Choroid plexus epithelial cell (primary cell): ENCODE data around the gene RNF126.
"Not testable (repeated sequence)": the region's sequence is repeated elsewhere in the genome, so short reads cannot be mapped to it uniquely, and the experiment has no call there.

Experiments used
- DNase-seq: peaks from one replicate; pipeline ENCODE4 v3.0.0-alpha.2; 2010; ENCODE audit warnings: low read depth
- H3K4me3 ChIP-seq: 2 replicates; pipeline ENCODE4 v1.5.1; 2011; ENCODE audit warnings: low read depth, mild to moderate bottlenecking, control low read depth, low read length, moderate library complexity
- TF ChIP-seq, protein P1 (sequence below): conservative IDR thresholded peaks from 2 replicates; pipeline ENCODE4 v1.5.1; 2011; ENCODE audit warnings: low read depth, mild to moderate bottlenecking, control low read depth, inconsistent platforms, low read length, moderate library complexity

Gene RNF126

DNA sequence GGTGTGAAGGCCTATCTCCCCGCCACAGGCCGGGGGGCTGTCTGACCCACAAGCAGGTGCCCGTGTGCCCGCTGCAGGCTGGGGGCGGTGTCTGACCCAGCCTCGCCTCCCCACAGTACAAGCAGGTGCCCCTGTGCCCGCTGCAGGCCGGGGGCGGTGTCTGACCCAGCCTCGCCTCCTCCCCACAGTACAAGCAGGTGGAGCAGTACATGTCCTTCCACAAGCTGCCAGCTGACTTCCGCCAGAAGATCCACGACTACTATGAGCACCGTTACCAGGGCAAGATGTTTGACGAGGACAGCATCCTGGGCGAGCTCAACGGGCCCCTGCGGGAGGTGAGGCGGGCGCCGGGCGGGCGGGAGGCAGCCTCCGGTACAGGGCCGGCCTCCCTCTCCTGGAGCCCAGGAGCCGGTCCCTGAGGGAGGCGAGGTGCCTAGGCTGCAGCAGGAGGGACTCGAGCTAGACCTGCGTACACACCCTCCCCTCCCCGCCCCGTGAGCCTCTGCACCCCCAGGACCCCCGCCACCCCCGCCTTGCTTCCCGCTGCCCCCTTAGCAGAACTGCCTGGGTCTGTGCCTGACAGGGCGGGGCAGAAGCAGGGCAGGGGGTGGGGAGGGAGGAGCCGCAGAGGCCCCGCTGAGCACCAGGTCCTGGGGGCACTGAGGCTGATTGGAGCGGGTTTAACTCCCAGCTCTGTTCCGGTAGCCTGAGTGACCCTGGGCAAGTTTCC, 52.8 kb downstream of the RNF126 start:
- TF ChIP-seq, protein P1, sequence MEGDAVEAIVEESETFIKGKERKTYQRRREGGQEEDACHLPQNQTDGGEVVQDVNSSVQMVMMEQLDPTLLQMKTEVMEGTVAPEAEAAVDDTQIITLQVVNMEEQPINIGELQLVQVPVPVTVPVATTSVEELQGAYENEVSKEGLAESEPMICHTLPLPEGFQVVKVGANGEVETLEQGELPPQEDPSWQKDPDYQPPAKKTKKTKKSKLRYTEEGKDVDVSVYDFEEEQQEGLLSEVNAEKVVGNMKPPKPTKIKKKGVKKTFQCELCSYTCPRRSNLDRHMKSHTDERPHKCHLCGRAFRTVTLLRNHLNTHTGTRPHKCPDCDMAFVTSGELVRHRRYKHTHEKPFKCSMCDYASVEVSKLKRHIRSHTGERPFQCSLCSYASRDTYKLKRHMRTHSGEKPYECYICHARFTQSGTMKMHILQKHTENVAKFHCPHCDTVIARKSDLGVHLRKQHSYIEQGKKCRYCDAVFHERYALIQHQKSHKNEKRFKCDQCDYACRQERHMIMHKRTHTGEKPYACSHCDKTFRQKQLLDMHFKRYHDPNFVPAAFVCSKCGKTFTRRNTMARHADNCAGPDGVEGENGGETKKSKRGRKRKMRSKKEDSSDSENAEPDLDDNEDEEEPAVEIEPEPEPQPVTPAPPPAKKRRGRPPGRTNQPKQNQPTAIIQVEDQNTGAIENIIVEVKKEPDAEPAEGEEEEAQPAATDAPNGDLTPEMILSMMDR, result no peak
- peak; percentile 56 for DNase-seq
- H3K4me3 ChIP-seq, result no peak overlapping the region

DNA sequence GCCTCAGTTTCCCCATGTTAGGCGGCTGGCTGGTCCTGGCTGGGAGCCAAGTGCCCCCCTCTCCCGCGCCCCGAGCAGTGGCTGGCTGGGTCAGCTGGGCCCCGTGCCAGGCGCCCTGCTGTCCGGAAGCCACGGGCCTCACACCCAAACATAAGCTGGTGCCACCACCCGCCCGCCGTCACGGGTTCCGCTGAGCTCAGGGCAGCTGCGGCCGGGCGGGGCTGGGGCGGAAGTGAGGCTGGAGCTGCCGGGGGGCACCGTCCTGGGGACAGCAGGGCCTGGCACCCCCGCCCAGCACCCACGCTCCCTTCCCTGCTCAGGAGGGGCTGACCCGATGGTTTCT, 54.0 kb downstream of the RNF126 start:
- DNase-seq, result no peak
- no peak overlapping the region for H3K4me3 ChIP-seq
- TF ChIP-seq, protein P1, result no peak

DNA sequence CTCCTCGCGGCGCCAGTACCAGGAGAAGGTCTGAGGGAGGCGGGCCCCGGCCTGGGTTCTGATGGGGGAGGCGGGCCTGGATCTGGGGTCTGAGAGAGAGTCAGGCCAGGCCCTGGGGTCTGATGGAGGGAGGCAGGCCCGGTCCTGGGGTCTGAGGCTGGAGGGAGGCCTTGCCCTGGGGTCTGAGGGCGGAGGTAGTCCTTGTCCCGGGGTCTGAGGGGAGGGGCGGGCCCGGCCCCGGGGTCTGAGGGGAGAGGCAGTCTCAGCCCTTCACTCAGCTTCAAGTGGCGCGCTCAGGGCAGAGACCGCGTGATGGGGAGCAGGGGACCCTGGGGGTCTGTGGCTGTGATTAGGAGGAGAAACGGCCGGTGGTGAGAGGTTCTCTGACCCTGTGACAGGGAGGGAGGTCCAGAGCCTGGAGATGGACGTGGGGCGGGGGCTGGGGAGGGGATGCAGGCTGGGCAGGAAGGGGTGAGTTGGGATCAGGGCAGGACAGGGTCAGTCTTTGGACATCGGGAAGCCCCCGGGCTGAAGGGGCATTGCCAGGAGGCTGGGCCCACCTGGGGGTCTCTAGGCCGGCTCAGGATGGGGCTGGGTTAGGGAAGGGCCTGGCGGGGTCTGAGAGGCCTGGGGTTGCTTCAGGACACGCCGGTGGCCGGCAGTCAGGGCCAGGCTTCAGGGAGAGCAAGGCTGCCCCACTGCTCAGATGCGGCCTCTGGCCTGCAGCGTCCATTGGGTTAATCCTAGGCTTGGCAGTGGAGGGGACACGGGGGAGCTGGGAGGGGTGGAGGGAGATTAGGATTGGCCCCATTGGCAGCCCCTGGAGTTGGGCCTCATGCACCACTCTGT, 54.6 kb downstream of the RNF126 start:
- TF ChIP-seq, protein P1, result no peak
- H3K4me3 ChIP-seq, result no peak overlapping the region
- no peak for DNase-seq

DNA sequence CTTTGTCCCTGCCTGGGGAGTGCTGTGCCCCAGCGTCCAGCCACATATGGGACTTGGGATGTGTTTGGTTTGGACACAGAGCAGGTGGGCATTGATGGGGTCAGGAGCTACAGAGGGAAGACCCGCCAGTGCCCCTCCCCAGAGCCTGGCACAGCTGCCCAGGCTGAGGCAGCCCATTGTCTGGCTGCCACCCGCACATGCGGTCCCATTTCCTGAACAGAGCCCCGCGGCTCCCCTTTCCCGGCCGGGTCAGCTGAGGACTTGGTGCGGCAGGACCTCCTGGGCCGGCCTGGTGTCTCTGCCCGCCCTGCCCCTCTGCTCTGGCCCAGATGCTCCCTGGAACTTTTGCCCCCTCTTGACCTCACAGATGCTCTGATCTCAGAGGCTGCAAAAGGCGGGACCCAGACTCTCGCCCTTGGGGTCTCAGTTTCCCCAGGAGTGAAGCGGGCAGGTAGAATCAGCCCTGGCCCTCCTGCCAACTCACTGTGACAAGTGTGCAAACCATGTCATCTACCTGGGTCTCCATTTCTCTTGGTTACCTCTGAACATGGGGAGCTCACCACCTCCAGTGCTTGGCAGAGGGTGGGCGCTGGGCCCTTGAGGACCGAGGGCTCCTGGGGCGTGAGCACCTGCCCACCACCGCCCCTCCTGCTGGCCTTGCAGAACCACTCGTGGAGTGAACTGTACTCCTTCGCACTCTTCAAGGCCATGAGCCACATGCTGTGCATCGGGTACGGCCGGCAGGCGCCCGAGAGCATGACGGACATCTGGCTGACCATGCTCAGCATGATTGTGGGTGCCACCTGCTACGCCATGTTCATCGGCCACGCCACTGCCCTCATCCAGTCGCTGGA, 55.5 kb downstream of the RNF126 start:
- no peak overlapping the region for H3K4me3 ChIP-seq
- TF ChIP-seq, protein P1, result no peak
- no peak for DNase-seq

DNA sequence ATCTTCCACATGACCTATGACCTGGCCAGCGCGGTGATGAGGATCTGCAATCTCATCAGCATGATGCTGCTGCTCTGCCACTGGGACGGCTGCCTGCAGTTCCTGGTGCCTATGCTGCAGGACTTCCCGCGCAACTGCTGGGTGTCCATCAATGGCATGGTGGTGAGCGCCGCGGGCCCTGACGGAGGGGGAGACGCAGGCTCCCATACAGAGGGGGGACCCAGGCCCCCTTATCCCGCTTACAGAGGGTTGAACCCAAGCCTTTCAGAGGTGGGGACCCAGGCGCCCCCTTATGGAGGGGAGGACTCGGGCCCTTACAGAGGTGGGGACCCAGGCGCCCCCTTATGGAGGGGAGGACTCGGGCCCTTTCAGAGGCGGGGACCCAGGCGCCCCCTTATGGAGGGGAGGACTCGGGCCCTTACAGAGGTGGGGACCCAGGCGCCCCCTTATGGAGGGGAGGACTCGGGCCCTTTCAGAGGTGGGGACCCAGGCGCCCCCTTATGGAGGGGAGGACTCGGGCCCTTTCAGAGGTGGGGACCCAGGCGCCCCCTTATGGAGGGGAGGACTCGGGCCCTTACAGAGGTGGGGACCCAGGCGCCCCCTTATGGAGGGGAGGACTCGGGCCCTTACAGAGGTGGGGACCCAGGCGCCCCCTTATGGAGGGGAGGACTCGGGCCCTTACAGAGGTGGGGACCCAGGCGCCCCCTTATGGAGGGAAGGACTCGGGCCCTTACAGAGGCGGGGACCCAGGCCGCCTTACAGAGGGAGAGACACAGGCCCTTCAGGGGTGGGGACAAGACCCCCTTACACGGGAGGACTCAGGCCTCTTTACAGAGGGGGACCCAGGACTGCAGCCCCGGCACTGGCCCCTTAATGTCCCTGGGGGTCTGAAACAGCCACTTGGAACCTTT, 57.7 kb downstream of the RNF126 start:
- H3K4me3 ChIP-seq, DNase-seq: not testable (repeated sequence)

DNA sequence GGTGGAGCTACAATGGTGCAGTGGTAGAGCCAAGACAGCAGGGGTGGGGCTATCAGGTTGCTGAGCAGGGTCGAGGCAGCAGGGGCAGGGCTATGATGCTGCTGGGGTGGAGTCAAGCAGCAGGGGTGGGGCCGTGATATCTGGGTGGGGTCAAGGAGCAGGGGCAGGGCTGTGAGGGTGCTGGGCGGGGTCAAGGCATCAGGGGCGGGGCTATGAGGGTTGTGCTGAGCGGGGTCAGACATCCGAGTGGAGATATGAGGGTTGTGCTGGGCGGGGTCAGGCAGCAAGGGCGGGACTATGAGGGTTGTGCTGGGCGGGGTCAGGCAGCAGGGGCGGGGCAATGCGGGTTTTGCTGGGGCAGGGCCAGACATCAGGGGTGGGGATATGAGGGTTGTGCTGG, 58.7 kb downstream of the RNF126 start:
- DNase-seq, result no peak
- no peak overlapping the region for H3K4me3 ChIP-seq

DNA sequence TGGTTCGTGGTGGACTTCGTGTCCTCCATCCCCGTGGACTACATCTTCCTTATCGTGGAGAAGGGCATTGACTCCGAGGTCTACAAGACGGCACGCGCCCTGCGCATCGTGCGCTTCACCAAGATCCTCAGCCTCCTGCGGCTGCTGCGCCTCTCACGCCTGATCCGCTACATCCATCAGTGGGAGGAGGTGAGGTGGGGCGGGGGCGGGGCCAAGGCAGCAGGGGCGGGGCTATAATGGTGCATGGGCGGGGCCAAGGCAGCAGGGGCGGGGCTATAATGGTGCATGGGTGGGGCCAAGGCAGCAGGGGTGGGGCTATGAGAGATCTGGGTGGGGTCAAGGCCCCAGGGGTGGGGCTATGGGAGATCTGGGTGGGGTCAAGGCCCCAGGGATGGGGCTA, 59.2 kb downstream of the RNF126 start:
- not testable (repeated sequence) for DNase-seq, H3K4me3 ChIP-seq

More for the DNA sequence above, 58.7 kb downstream of the RNF126 start:
- TF ChIP-seq, protein P1, result no peak

DNA sequence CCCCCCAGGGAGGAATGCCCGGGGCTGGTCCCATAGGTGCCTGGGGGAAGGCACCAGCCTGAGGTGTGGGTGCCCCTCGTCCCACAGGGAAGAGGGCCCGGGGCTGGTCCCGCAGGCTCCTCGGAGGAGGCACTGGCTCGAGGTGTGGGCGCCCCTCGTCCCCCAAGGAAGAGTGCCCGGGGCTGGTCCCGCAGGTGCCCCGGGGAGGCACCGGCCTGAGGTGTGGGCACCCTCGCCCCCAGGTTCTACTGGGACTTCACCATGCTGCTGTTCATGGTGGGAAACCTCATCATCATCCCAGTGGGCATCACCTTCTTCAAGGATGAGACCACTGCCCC, 59.7 kb downstream of the RNF126 start:
- H3K4me3 ChIP-seq, result not testable (repeated sequence)

More for the DNA sequence above, 59.7 kb downstream of the RNF126 start:
- DNase-seq, result not testable (repeated sequence)
